Regular cardiac myocyte (primary cell): ENCODE measurements around the gene CREB3. TPM values are rescaled to one million over a fixed set of nuclear protein-coding genes. Genes with fewer than 3 reads are reported as not detected.

ENCODE experiments used
- total RNA-seq: library from RNA; depleted of rRNA; stranded (reverse); fragments of >200 nt; gene quantifications from 2 replicates; pipeline ENCODE4 v1.2.3, GENCODE V29; 2014

The CREB3 gene
- total RNA-seq: 77.5 and 112 TPM in 2 replicates

GRCh38 chr9:35732185-35732799 is at the start of gene CREB3, which contains the start of gene TLN1:
Gene CREB3, plus strand, starts transcription at chr9:35732666. Its CDS starts 107 bp downstream, at chr9:35732773.
Gene TLN1, minus strand, starts transcription at chr9:35732195. Its CDS starts 6,501 bp downstream, at chr9:35725694.

GRCh38 chr9:35689542-35690293 is 42.7 kb upstream of the CREB3 start, which contains the start of gene TPM2:
Gene TPM2, minus strand, starts transcription at chr9:35689925. Its CDS starts 108 bp downstream, at chr9:35689817.

GRCh38 chr9:35748858-35749514 is 16.5 kb downstream of the CREB3 start, which contains the start of the genes GBA2 and RGP1:
Gene GBA2, minus strand, starts transcription at chr9:35749228. Its CDS starts 524 bp downstream, at chr9:35748704.
Gene RGP1, plus strand, starts transcription at chr9:35749287. Its CDS starts 469 bp downstream, at chr9:35749756.

GRCh38 chr9:35754264-35754663 is 21.8 kb downstream of the CREB3 start, which contains the start of gene MSMP:
Gene MSMP, minus strand, starts transcription at chr9:35754276. Its CDS starts 147 bp downstream, at chr9:35754129.

Other genes with a start within 250 kb of the CREB3 start
- gene RUSC2, start 242.6 kb upstream of the CREB3 start, total RNA-seq: 19.9 and 24.8 TPM in 2 replicates
- gene TESK1, start 127.4 kb upstream of the CREB3 start, total RNA-seq: 8.6 and 10.7 TPM in 2 replicates
- 0.19 and 0.56 TPM in 2 replicates for gene CD72, start 114.3 kb upstream of the CREB3 start, total RNA-seq
- not detected in 2 replicates for gene SIT1, start 81.7 kb upstream of the CREB3 start, total RNA-seq
- gene RMRP, start 74.6 kb upstream of the CREB3 start, total RNA-seq: 3,474 and 7,582 TPM in 2 replicates
- 16.9 and 24.2 TPM in 2 replicates for gene CCDC107, start 74.4 kb upstream of the CREB3 start, total RNA-seq
- 0.28 and 3.6 TPM in 2 replicates for gene ARHGEF39, start 67.5 kb upstream of the CREB3 start, total RNA-seq
- 0.38 and 2.8 TPM in 2 replicates for gene CA9, start 58.7 kb upstream of the CREB3 start, total RNA-seq
- gene TPM2, start 42.7 kb upstream of the CREB3 start, total RNA-seq: 870 and 1,301 TPM in 2 replicates
- 342 and 359 TPM in 2 replicates for gene TLN1, start 471 bp upstream of the CREB3 start, total RNA-seq
- 15.2 and 19.9 TPM in 2 replicates for gene GBA2, start 16.6 kb downstream of the CREB3 start, total RNA-seq
- gene RGP1, start 16.6 kb downstream of the CREB3 start, total RNA-seq: 10.1 and 10.9 TPM in 2 replicates
- gene MSMP, start 21.6 kb downstream of the CREB3 start, total RNA-seq: not detected in 2 replicates
- gene NPR2, start 58.9 kb downstream of the CREB3 start, total RNA-seq: 10.9 and 18.3 TPM in 2 replicates
- gene SPAG8, start 79.6 kb downstream of the CREB3 start, total RNA-seq: 0.58 and 1.1 TPM in 2 replicates
- 6.5 and 17.1 TPM in 2 replicates for gene HINT2, start 82.4 kb downstream of the CREB3 start, total RNA-seq
- gene FAM221B, start 96.1 kb downstream of the CREB3 start, total RNA-seq: not detected in 2 replicates
- gene TMEM8B, start 96.6 kb downstream of the CREB3 start, total RNA-seq: 0.58 and 2.0 TPM in 2 replicates
- gene OR13J1, start 137.7 kb downstream of the CREB3 start, total RNA-seq: not detected in 2 replicates
- gene HRCT1, start 173.5 kb downstream of the CREB3 start, total RNA-seq: 0.28 and 0.58 TPM in 2 replicates
- gene SPAAR, start 176.8 kb downstream of the CREB3 start, total RNA-seq: 0.85 and 5.0 TPM in 2 replicates
- 0.19 TPM in 1 of 2 replicates, not detected in the other for gene OR2S2, start 225.5 kb downstream of the CREB3 start, total RNA-seq